GM21825 (cell line): Measurements from ENCODE around the gene PTPRD.

ENCODE experiments used
- ATAC-seq: cut with Tn5 transposase; IDR thresholded peaks from one replicate; pipeline ENCODE4 v1.9.1; 2021; ENCODE audit warnings: mild to moderate bottlenecking, moderate library complexity; ENCODE audit not compliant: unreplicated experiment

Gene PTPRD

DNA sequence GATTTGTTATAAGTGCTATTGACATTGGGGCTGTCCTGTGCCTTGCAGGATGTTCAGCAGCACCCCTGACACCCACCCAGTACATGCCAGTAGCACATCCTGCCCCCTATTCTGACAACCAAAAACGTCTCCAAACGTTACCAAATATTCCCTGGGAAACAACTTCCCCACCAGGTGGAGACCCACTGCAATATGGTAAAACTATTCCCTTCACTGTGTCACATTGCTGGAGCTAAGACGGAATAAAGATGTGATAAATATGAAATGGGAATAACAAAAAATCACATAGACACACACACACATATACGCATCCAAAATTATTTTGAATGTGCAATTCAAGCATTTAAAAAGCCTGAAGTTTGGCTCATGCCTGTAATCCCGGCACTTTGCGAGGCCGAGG lies 1939.0 kb downstream of the PTPRD start:
- ATAC-seq, result no peak

DNA sequence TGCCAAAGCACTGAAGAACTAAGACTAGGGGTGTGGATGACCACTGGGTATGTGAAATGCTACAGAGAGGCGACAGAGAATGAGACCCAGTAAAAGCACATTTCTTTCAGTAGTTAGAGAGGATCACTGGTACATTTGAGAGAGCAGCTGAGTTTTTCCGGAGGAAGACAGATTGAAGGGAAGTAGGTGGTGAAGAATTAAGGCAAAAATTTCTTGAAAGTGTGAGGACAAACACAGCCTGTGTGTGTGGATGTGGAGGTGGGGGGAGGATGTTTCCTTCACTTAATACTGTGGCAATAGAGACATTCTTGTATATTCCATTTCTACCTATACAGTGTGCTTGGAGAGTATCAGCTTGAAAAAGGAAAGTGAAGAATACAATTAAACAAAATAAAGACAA lies 1942.1 kb downstream of the PTPRD start:
- no peak for ATAC-seq

DNA sequence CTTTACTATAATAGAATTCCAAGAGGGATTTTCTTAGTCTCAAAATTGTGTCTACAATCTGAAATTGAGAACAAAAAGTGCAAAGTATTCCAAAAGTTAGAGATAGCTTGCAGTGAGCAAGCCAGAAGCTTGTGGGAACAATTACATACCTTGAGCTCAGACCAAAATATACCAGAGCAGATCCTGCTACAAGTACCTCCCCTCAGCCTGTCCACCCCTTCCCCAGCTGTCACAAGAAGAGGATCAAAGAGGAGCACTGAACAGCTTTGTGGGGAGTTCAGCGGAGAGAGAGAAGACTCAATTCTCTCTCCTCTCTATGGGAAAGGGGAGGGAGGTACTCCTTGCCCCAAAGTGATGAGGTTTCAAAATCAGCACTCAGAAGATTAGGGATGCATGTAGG lies 1944.1 kb downstream of the PTPRD start:
- no peak for ATAC-seq

DNA sequence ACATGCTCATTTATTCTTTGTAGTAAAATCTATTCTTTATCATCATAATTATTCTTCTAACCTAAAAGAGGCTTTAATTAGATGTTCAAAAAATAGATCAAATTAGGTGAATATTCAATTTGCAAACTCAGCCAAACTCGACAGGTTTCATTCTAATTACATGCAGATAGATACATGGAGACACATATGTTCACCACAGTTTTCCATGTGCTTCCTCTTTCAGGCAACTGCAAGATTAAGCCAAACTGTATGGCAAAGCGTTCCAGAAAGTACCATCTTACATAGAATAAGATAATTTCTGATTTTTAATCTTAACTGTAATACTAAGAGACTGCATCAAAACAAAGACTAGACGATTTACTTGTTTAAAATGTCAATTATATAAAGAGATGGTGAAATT lies 1944.6 kb downstream of the PTPRD start:
- ATAC-seq, result no peak

DNA sequence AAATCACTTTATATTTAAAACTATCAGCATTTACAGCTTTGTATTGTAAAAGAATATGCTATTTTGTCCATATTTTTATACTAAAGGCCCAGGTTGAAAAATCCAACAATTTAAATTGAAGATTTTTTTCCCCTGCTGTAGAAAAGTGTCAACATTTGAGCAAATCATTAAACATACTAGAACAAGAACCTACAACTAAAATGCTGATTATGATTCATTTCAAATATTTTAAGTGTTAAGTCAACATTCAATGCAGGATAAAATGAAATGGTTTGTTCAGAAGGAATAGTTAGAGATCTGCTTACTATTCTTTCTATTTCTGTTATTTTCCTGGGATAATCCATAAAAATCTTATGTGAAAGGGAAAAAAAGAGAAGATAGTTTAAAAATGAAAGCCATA lies 1946.7 kb downstream of the PTPRD start:
- ATAC-seq, result no peak

DNA sequence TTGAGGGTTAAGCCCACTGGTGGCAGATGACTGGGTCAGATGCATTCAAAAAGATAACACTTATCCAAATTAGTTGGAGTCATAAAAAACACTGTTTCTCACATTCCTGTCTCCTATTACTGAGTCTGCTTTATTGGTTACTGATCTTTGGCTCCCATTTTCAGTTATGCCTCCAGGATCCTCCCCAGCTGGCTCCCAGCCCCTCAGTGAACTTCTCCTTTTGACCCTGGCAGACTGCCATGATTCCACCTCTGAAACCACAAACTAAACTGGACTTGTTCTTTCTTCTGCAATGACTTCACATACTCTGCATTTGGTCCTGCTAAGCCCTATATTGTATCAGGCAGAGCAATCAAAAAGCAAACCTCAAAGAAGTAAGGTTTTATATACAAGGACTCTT lies 1952.4 kb downstream of the PTPRD start:
- ATAC-seq, result no peak

DNA sequence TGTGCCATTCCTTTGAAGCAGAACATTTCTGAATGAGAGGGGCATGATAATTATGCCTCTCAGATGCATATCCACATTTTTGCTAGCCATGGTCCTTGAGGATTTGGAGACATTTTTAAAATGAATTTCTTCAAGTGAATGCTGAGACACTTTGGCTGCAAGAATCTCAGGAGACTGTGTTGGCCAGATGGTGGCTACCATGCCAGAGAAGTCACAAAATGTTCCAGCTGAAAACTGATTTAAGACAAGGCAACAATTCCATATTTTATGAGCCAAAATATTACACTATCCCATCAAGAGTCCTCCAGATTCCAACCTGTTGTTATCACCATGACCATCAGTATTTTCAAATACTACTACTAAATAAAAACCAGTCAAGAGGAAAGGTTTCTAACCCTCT lies 1953.7 kb downstream of the PTPRD start:
- ATAC-seq, result no peak

DNA sequence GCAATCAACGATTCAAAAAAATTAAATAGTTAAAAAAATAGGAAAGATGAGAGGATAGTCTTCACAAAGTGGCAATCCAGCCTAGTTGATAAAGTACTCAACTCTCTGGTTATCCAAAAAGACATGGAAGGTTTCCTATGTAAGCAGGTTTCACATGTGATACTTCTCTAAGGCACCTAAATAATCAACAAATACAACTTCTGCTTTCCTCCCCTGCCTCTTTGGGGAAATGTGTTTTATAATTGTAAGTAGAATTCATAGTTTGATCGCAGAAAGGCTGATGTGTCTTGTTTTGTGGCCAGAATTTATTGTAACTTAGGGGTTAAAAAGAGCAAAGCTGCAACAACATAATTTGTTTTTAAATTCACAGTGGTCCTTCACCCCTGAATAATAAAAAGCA lies 1957.7 kb downstream of the PTPRD start:
- ATAC-seq, result no peak

DNA sequence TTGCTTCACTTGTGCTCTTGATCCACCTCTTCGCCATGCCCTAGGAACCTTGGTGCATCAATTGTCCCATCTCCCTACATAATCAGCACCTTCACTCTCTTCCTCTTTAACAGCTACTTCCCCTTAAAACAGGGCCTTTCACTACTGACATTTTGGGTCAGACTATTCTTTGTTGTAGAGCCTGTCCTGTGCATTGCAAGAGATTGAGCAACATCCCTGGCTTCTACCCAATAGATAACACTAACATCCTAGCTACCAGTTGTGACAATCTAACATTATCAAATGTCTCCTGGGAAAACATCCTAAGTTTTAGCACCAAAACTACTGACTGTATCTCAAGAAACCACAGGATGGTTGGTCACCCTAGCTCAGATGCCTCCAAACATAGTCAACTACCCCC lies 1958.9 kb downstream of the PTPRD start:
- no peak for ATAC-seq

DNA sequence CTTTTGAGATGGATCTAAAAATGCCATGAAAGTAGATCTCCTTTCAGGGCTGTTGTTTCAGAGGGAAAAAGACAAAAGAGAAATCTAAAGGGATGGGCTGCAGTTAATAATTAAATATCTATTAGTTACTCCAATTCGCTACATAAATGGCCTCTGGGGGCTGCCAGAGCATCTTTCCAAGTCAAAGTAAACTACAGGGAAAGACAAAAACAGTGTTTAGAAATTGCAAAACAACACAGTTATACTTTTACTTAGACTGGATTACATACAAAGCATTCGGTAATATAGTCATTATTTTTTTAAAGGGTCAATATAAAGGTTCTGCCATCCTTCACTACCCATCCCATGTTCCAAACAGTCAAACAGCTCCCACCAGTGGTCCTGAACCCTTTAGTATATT lies 1959.7 kb downstream of the PTPRD start:
- no peak for ATAC-seq

DNA sequence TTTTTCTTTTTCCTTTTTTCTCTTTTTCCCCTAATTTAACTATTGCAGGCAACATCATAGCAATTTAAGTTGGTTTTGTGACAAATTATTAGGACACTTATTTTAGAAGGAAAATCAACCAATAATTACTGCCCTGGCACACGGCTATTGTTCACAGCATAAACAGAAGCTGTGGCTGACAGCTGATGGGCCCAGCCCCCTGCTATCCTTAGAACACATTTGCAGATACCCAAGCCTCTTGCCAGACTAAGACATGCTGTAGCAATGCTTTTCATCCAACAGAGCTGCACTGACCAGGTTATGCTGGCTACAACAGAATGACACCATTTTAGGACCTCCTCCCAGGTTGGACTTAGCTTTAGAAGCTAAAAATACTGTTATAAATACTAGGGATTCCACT lies 1960.5 kb downstream of the PTPRD start:
- no peak for ATAC-seq

DNA sequence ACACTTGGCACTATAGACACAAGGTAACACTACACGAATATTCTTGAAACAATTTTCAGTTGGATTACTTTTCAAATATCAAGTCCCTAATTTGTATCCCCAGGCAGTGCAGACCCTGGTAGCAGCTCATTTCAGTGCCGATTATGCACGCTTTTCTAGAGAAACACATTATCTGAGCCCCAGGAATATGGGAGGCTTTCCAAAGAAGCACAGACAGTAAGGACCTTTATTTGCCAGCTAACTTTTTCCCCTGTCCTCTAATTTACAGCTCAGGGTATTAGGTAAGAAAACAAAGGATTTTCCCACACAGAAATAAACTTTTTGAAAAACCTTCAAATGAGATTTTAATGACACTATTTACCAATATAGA lies 1961.0 kb downstream of the PTPRD start:
- ATAC-seq, result no peak

DNA sequence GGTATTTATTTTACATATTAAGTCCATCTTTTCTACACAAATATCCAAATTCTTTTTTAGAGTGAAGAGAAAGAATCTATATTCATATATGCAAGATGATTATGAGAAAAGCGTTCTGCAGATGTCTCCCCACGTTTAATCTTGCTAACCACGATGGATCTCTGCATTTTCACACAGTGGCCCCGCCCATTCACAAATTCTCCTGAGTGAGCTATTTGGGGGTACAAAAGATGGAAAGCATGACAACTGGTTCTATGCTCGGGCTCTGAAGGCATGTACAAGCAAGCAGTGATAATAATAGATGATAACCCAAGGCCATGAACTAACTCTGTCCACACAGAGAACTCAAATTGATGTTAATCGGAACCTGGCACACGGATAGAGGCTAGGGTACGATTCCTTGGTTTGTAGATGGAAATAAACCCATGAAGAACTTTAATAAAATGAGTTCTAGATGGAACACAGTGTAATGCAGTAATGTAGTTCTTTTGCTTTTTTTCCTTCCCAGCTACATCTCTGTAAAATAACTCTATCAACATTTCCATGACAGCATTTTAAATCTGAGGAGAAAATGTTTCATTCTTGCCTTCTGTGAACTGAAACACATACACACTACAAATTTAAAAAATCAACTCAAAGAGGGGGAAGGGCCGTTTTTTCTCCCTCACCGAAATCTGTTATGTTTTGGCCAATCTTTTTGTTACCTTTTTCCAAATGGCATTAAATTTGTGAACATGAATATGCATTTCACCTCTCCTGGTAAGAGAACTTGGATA lies 1961.5 kb downstream of the PTPRD start:
- ATAC-seq, result no peak

DNA sequence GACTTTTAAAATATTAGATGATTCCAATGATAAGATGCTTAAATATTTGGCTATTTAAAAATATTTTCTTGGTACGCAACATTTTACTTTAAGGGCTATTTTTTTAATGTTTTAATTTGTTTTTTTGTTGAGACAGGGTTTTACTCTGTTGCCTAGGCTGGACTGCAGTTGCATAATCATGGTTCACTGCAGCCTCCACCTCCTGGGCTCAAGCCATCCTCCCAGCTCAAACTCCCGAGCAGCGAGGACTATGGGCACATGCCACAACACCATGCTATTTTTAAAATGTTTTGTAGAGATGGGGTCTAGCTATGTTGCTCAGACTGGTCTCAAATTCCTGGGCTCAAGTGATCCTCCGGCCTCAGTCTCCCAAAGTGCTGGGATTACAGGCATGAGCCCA lies 1963.0 kb downstream of the PTPRD start:
- no peak for ATAC-seq

DNA sequence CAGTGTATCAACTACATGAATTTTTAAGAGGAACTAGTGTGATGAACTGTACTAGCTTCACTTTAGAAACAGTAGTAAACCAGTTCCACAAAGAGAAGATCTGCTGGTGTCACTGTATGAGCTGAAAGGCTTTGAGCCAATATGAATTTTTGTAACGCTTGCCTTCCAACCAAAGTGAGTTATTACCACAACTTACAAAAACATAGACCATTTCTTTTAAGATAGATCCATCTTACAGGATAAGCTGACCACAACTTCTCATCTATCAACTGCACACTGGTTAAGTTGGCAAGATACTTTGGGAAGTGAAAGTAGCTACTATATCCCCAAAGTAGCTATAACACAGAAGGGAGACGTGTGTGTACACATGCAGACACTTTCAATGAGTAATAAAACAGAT lies 1963.6 kb downstream of the PTPRD start:
- peak; percentile 69 for ATAC-seq

DNA sequence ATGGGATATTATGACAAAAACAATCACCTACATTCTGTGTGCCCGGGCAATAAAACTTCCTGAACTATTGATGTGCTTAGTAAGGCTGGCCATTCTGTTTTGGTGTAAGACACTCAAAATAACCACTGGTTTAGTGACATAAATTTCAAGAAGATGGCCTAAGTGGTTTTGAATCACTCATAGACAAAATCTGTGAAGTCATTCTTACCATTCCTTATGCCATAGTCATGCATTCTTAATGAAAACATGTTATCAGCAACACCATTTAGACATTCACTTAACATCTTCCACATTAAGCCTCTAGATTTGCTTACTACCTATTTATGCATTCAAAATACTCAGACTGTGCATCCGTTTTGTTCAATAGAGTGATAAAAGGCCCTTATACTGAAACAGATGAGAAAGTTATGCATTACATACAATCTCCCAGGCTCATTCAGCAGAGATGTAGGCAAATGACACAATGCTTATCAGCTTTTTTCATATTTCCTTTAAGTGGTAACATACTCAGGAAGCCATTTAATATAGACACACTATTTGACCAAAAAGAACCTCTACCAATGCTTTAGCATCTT lies 1964.4 kb downstream of the PTPRD start:
- no peak for ATAC-seq

DNA sequence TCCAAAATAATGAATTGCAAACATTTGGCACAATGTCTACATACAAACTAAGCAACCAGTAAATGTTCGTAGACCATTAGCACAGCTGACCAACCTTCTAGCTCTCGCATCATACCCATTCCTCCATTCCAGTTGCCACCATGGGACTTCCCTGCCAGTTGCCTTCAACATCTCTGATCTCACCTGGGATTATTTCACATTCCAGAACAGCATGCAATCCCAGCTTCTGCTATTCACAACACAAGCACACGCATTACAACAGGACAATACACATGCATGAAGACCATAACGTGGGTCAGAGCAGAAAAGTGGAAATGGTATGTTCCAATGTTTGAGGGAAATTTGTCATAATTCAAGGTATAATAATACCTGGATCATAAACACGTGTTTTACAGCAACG lies 1965.0 kb downstream of the PTPRD start:
- ATAC-seq, result no peak

DNA sequence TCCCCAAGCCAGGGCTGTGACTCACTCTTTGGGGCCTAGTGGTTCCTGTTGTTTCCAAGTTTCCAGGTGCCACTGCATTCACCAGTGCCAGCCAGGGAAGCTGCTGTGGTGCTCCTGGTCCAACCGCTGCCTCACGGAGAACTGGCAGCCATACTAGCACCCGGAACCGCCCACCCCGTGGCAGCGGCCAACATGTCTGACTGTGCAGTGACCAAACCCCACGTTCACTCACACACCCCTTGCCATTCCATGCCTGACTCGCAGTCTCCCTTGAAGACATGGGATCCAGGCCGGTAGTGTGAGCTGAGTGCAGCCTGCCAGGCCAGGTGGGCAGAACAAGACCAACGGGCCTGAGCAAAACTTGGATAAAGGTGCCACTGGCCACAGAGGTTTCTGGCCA lies 1968.2 kb downstream of the PTPRD start:
- ATAC-seq, result no peak

DNA sequence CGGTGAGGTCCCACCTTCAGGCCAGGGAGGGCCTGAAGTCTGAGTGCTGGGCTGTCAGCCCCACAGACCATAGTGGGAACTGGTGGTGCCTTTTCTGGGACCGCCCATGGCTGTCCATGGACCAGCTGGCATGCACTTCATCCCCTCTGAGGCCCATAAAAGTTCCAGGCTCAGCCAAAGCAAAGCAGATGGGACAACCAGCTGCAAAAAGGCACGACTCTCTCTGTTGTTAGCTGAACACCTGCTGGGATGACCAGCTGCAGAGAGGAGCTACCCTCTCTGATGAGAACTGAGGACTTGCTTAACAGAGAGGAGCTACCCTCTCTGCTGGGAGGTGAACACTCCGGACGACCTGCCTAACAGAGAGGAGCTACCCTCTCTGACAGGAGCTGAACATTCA lies 1968.9 kb downstream of the PTPRD start:
- ATAC-seq, result no peak

DNA sequence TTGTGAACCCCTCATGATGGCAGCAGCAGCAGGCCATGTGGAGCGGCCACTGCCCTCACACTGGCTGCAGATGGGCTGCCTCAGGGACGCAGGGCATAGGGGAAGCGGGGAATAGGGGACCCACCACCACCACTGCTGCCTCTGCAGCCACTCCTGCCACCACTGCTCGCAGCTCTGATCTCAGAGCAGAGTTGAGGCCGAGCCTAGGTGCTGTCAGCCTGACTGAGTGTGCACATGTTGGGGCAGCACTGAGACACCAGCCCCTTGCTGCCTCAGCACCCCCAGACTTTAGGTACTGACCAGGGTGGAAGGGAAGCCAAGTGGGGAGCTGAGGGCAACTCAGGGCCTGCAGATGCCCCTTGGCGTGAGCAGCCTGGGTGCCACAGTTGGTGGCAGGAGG lies 1969.3 kb downstream of the PTPRD start:
- no peak for ATAC-seq

DNA sequence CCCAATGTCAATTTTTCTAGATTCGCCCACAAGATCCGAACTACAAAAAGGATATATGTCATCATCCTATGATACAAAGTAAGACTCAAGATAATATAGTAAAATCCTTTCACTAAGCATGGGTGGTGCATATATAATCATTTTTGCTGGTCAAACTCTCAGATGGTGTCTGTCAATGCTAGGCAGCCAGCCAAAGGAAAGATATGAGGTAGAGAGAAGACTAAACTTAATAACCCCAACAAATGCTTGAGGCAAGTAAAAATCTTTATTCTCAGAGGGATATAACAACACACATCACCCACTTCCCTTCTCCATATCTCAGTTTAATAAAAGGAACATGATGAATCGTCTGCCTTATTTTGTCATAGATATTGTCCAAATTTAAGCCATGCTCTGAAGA lies 1972.0 kb downstream of the PTPRD start:
- no peak for ATAC-seq

DNA sequence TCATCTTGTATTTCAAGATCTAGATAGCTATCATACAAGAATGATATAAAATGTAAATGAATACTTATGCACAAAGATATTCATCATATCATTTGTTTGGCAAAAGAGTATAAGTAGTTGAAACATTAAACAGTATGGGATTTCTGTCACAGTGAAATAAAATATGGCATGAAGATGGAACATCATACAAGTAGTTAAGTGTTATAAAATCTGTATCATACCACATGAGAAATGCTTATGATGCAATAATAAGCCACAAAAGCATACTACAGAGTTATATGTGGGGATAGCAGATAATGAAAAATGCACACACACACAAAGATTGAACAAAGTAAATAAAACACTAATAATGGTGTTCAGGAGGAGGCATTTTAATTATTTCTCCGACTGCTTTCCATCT lies 1975.2 kb downstream of the PTPRD start:
- no peak for ATAC-seq

DNA sequence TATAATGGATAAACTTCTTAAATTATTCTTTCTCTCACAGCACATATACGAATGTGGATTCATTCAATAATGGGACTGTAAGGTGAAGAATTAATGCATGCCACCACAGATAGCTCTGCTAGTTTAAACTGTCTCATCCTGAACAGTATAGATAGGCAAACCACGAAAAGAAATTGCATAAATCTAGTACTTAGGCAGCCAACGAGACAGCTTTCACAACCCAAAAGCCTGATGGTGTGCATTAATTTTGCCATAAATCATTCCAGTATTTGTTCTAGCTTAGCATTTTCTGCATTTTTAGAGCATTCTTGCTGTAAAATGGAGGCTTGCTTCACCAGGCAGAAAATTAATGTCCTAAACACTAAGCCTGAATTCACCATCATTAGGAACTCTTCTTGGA lies 1979.0 kb downstream of the PTPRD start:
- ATAC-seq, result no peak
